ENCODE measurements around the gene SLC20A1.
"Not testable (repeated sequence)": the region's sequence is repeated elsewhere in the genome, so short reads cannot be mapped to it uniquely, and the experiment has no call there.

The SLC20A1 gene

GRCh38 chr2:112683550-112684414 lies 38.0 kb downstream of the SLC20A1 start:
- peak; percentile 89 for DNase-seq (ENCODE audit: low spot score)

- DNase-seq (ENCODE audit: low spot score), result no peak
Measured at GRCh38 chr2:112684415-112684775, 38.7 kb downstream of the SLC20A1 start.

GRCh38 chr2:112685271-112685884 lies 39.6 kb downstream of the SLC20A1 start:
- DNase-seq (ENCODE audit: low spot score), result peak; percentile 69

- peak; percentile 93 for DNase-seq (ENCODE audit: low spot score)
Measured at GRCh38 chr2:112686348-112687217, 40.8 kb downstream of the SLC20A1 start.

- DNase-seq (ENCODE audit: low spot score), result no peak
Measured at GRCh38 chr2:112687522-112687921, 41.8 kb downstream of the SLC20A1 start.

- DNase-seq (ENCODE audit: low spot score), result no peak
Measured at GRCh38 chr2:112688086-112688880, 42.5 kb downstream of the SLC20A1 start.

- peak; percentile 81 for DNase-seq (ENCODE audit: low spot score)
Measured at GRCh38 chr2:112690853-112691401, 45.2 kb downstream of the SLC20A1 start.

- DNase-seq (ENCODE audit: low spot score), result no peak
Measured at GRCh38 chr2:112691881-112692281, 46.1 kb downstream of the SLC20A1 start.

- peak; percentile 70 for DNase-seq (ENCODE audit: low spot score)
Measured at GRCh38 chr2:112692495-112692911, 46.8 kb downstream of the SLC20A1 start.

GRCh38 chr2:112692918-112693317 lies 47.2 kb downstream of the SLC20A1 start:
- DNase-seq (ENCODE audit: low spot score), result no peak

GRCh38 chr2:112693596-112693995 lies 47.9 kb downstream of the SLC20A1 start:
- no peak for DNase-seq (ENCODE audit: low spot score)

- no peak for DNase-seq (ENCODE audit: low spot score)
Measured at GRCh38 chr2:112694182-112694581, 48.4 kb downstream of the SLC20A1 start.

- DNase-seq (ENCODE audit: low spot score), result no peak
Measured at GRCh38 chr2:112698834-112699515, 53.2 kb downstream of the SLC20A1 start.

GRCh38 chr2:112699984-112700667 lies 54.4 kb downstream of the SLC20A1 start:
- no peak for DNase-seq (ENCODE audit: low spot score)

- DNase-seq (ENCODE audit: low spot score), result no peak
Measured at GRCh38 chr2:112701052-112701451, 55.3 kb downstream of the SLC20A1 start.

- DNase-seq (ENCODE audit: low spot score), result no peak
Measured at GRCh38 chr2:112703684-112704083, 57.9 kb downstream of the SLC20A1 start.

- DNase-seq (ENCODE audit: low spot score), result no peak
Measured at GRCh38 chr2:112705575-112705974, 59.8 kb downstream of the SLC20A1 start.

- peak; percentile 51 for DNase-seq (ENCODE audit: low spot score)
Measured at GRCh38 chr2:112706170-112706664, 60.5 kb downstream of the SLC20A1 start.

GRCh38 chr2:112706947-112707346 lies 61.2 kb downstream of the SLC20A1 start:
- not testable (repeated sequence) for DNase-seq (ENCODE audit: low spot score)

- no peak for DNase-seq (ENCODE audit: low spot score)
Measured at GRCh38 chr2:112708968-112709367, 63.2 kb downstream of the SLC20A1 start.
